Naive thymus-derived CD4-positive, alpha-beta T cell (primary cell): ENCODE measurements around the gene ADAMTSL1. TPM values are rescaled to one million over a fixed set of nuclear protein-coding genes. Genes with fewer than 3 reads are reported as not detected.

Experiments used
- ATAC-seq: fragments of 150-1000 bp; cut with Tn5 transposase; 2 replicates; pipeline ENCODE4 v1.10.0; 2021; ENCODE audit warnings: mild to moderate bottlenecking, moderate library complexity
- CTCF ChIA-PET: fragments of 350-600 bp; sonication (Branson Sonifier 250); formaldehyde crosslinking; loops from one replicate; lab custom pipeline; 2021; ENCODE audit warnings: antibody characterized with exemption; lab: Charles Lee
- POLR2A ChIA-PET: fragments of 350-600 bp; sonication (Branson Sonifier 250); formaldehyde crosslinking; loops from one replicate; lab custom pipeline; 2021; ENCODE audit warnings: antibody characterized with exemption, inconsistent platforms; lab: Charles Lee
- DNase-seq, 9 donors: peaks; one replicate each; pipeline versions ENCODE4 v3.0.0 to v3.0.0-alpha.2; 2020 to 2022; ENCODE audit warnings: mixed read lengths in 1 of 9
- H3K27ac ChIP-seq: one replicate; pipeline ENCODE4 v1.7.0; 2013; ENCODE audit warnings: mild to moderate bottlenecking, low read depth, low read length, moderate library complexity
- H3K27me3 ChIP-seq, 2 donors: one replicate each; pipeline ENCODE4 v1.7.0; 2013; ENCODE audit warnings: low read length in 2 of 2, mild to moderate bottlenecking in 2 of 2, moderate library complexity in 2 of 2; ENCODE audit not compliant: control insufficient read depth in 2 of 2, insufficient read depth in 2 of 2
- H3K36me3 ChIP-seq, 3 experiments: 1 replicate in 2 of 3; 2 replicates in 1 of 3; pipeline ENCODE4 v1.7.0; 2013; ENCODE audit warnings: low read length in 3 of 3, mild to moderate bottlenecking in 3 of 3, moderate library complexity in 1 of 3; ENCODE audit not compliant: insufficient read depth in 3 of 3, control insufficient read depth in 2 of 3
- H3K4me1 ChIP-seq, 2 donors: one replicate each; pipeline ENCODE4 v1.7.0; 2013; ENCODE audit warnings: low read length in 2 of 2, mild to moderate bottlenecking in 2 of 2, moderate library complexity in 1 of 2; ENCODE audit not compliant: control insufficient read depth in 2 of 2, insufficient read depth in 2 of 2
- H3K4me3 ChIP-seq: 2 replicates; pipeline ENCODE4 v1.7.0; 2013; ENCODE audit warnings: mild to moderate bottlenecking, low read length
- H3K9me3 ChIP-seq, 3 experiments: 1 replicate in 2 of 3; 2 replicates in 1 of 3; pipeline ENCODE4 v1.7.0; 2013; ENCODE audit warnings: low read length in 3 of 3; ENCODE audit not compliant: control insufficient read depth in 2 of 3
- H3K27ac Mint-ChIP-seq, 9 donors: one replicate each; pipeline ENCODE4 v1.8.0; 2020 to 2022; ENCODE audit warnings: mixed read lengths in 9 of 9, mild to moderate bottlenecking in 8 of 9, moderate library complexity in 5 of 9, inconsistent platforms in 2 of 9
- H3K27me3 Mint-ChIP-seq, 5 donors: one replicate each; pipeline ENCODE4 v1.8.0; 2021 to 2022; ENCODE audit warnings: mixed read lengths in 5 of 5, mild to moderate bottlenecking in 1 of 5
- H3K36me3 Mint-ChIP-seq, 5 donors: one replicate each; pipeline ENCODE4 v1.8.0; 2020 to 2022; ENCODE audit warnings: mixed read lengths in 5 of 5, mild to moderate bottlenecking in 3 of 5, inconsistent platforms in 1 of 5
- H3K4me1 Mint-ChIP-seq, 7 donors: one replicate each; pipeline ENCODE4 v1.8.0; 2020 to 2022; ENCODE audit warnings: mixed read lengths in 7 of 7, mild to moderate bottlenecking in 3 of 7, inconsistent platforms in 1 of 7
- H3K4me3 Mint-ChIP-seq, 10 donors: one replicate each; pipeline ENCODE4 v1.8.0; 2020 to 2022; ENCODE audit warnings: mild to moderate bottlenecking in 10 of 10, mixed read lengths in 10 of 10, moderate library complexity in 6 of 10, inconsistent platforms in 2 of 10
- H3K9me3 Mint-ChIP-seq, 11 donors: one replicate each; pipeline ENCODE4 v1.8.0; 2020 to 2022; ENCODE audit warnings: mixed read lengths in 11 of 11, mild to moderate bottlenecking in 4 of 11, inconsistent platforms in 1 of 11, moderate library complexity in 1 of 11
- intact Hi-C, 2 donors: fragments of 100-400 bp; cut with micrococcal nuclease; formaldehyde crosslinking; loops; one replicate each; pipeline ENCODE4 v1.15.1; 2023
- polyA plus RNA-seq, 2 donors: library from polyadenylated mRNA; unstranded; fragments of 300-500 nt; fragmentation: Illumina TruSeq; gene quantifications; one replicate each; pipeline ENCODE4 v1.2.3, GENCODE V29; 2021
- total RNA-seq, 6 experiments: library from RNA in 5 of 6; stranded (reverse) in 5 of 6; gene quantifications; 1 replicate in 5 of 6; 2 replicates in 1 of 6; pipeline ENCODE4 v1.2.3 and lab custom pipeline; 2021 to 2026

ADAMTSL1 gene
- total and polyA plus RNA-seq, 7 experiments from 2014 or later, result not detected

- H3K27ac Mint-ChIP-seq, result no peak overlapping the region
- H3K4me1 Mint-ChIP-seq, result no peaks in the 10 kb centered on the region
- no peak overlapping the region for H3K27ac ChIP-seq
- intact Hi-C loops, result no loop called here
- no peaks in the 10 kb centered on the region for H3K27me3 ChIP-seq
- H3K4me3 Mint-ChIP-seq, result no peak overlapping the region
- H3K4me3 ChIP-seq, result no peak overlapping the region
- no peaks in the 10 kb centered on the region for H3K4me1 ChIP-seq
- POLR2A ChIA-PET, result no interaction called here
- H3K36me3 Mint-ChIP-seq, result no peaks in the 10 kb centered on the region
- ATAC-seq (no peak), DNase-seq (no peak)
- peaks cover 0 to 7% (median 0%) of the 10 kb centered on the region in 11 donors for H3K9me3 Mint-ChIP-seq
- CTCF ChIA-PET, result no interaction called here
- H3K36me3 ChIP-seq, result no peaks in the 10 kb centered on the region
- peaks cover 3 to 25% (median 8%) of the 10 kb centered on the region in 5 donors for H3K27me3 Mint-ChIP-seq
- H3K9me3 ChIP-seq, result no peaks in the 10 kb centered on the region
Observed at GRCh38 chr9:18805386-18805785, 331.4 kb downstream of the ADAMTSL1 start.

- ATAC-seq (no peak), DNase-seq (no peak)
- Histone ChIP-seq H3K27ac (no peak overlapping the region), H3K4me1 (no peaks in the 10 kb centered on the region), H3K36me3 (no peaks in the 10 kb centered on the region), H3K9me3 (no peaks in the 10 kb centered on the region), H3K27me3 (no peaks in the 10 kb centered on the region), H3K4me3 (no peak overlapping the region)
- Mint-ChIP-seq H3K27me3 (peaks cover 3 to 25% (median 8%) of the 10 kb centered on the region in 5 donors), H3K9me3 (peaks cover 0 to 5% (median under 1%) of the 10 kb centered on the region in 11 donors), H3K4me3 (no peak overlapping the region), H3K4me1 (no peaks in the 10 kb centered on the region), H3K27ac (no peak overlapping the region), H3K36me3 (no peaks in the 10 kb centered on the region)
- POLR2A ChIA-PET, result no interaction called here
- intact Hi-C loops, result no loop called here
- CTCF ChIA-PET, result no interaction called here
Observed at GRCh38 chr9:18806232-18807080, 332.5 kb downstream of the ADAMTSL1 start.

GRCh38 chr9:18810581-18810980 lies 336.6 kb downstream of the ADAMTSL1 start:
- H3K27me3 Mint-ChIP-seq, result peaks cover 3 to 18% (median 9%) of the 10 kb centered on the region in 5 donors
- H3K36me3 Mint-ChIP-seq, result no peaks in the 10 kb centered on the region
- no peak overlapping the region for H3K27ac ChIP-seq
- ChIA-PET CTCF (interaction anchor here (0.7 kb wide), 1 partner anchor 347 kb away, joined by 3 read pairs; no protein-coding TSS in a partner anchor), POLR2A (no interaction called here)
- no peak overlapping the region for H3K4me3 ChIP-seq
- H3K9me3 ChIP-seq, result no peaks in the 10 kb centered on the region
- H3K36me3 ChIP-seq, result no peaks in the 10 kb centered on the region
- DNase-seq (no peak), ATAC-seq (no peak)
- H3K4me3 Mint-ChIP-seq, result no peak overlapping the region
- no peaks in the 10 kb centered on the region for H3K27me3 ChIP-seq
- intact Hi-C loops, result no loop called here
- no peaks in the 10 kb centered on the region for H3K4me1 ChIP-seq
- H3K27ac Mint-ChIP-seq, result no peak overlapping the region
- H3K4me1 Mint-ChIP-seq, result no peaks in the 10 kb centered on the region
- H3K9me3 Mint-ChIP-seq, result peaks cover 0 to 4% (median 0%) of the 10 kb centered on the region in 11 donors

GRCh38 chr9:18811171-18811570 lies 337.2 kb downstream of the ADAMTSL1 start:
- no peaks in the 10 kb centered on the region for H3K36me3 Mint-ChIP-seq
- H3K27me3 ChIP-seq, result no peaks in the 10 kb centered on the region
- H3K27ac Mint-ChIP-seq, result no peak overlapping the region
- DNase-seq (no peak), ATAC-seq (no peak)
- no peaks in the 10 kb centered on the region for H3K4me1 Mint-ChIP-seq
- intact Hi-C loops, result no loop called here
- H3K9me3 Mint-ChIP-seq, result peaks cover 0 to 8% (median 0%) of the 10 kb centered on the region in 11 donors
- peaks cover 3 to 18% (median 9%) of the 10 kb centered on the region in 5 donors for H3K27me3 Mint-ChIP-seq
- no peak overlapping the region for H3K27ac ChIP-seq
- no peaks in the 10 kb centered on the region for H3K36me3 ChIP-seq
- ChIA-PET POLR2A (no interaction called here), CTCF (interaction anchor here (0.7 kb wide), 1 partner anchor 347 kb away, joined by 3 read pairs; no protein-coding TSS in a partner anchor)
- no peaks in the 10 kb centered on the region for H3K4me1 ChIP-seq
- H3K9me3 ChIP-seq, result no peaks in the 10 kb centered on the region
- no peak overlapping the region for H3K4me3 Mint-ChIP-seq
- H3K4me3 ChIP-seq, result no peak overlapping the region

- ChIA-PET CTCF (no interaction called here), POLR2A (no interaction called here)
- Mint-ChIP-seq H3K36me3 (no peaks in the 10 kb centered on the region), H3K4me1 (peaks cover 0 to 8% (median 0%) of the 10 kb centered on the region in 7 donors), H3K4me3 (no peak overlapping the region), H3K27me3 (peaks cover 0 to 13% (median 4%) of the 10 kb centered on the region in 5 donors), H3K9me3 (peaks cover 0 to 4% (median 0%) of the 10 kb centered on the region in 11 donors), H3K27ac (no peak overlapping the region)
- Histone ChIP-seq H3K27ac (no peak overlapping the region), H3K4me1 (no peaks in the 10 kb centered on the region), H3K9me3 (no peaks in the 10 kb centered on the region), H3K27me3 (no peaks in the 10 kb centered on the region), H3K4me3 (no peak overlapping the region), H3K36me3 (no peaks in the 10 kb centered on the region)
- intact Hi-C loops, result no loop called here
- ATAC-seq (no peak), DNase-seq (no peak)
Observed at GRCh38 chr9:18819418-18819817, 345.5 kb downstream of the ADAMTSL1 start.

GRCh38 chr9:18820566-18821095 lies 346.7 kb downstream of the ADAMTSL1 start:
- no peak overlapping the region for H3K27ac Mint-ChIP-seq
- ATAC-seq (no peak), DNase-seq (no peak)
- no peak overlapping the region for H3K4me3 ChIP-seq
- H3K27ac ChIP-seq, result no peak overlapping the region
- peaks cover 2 to 16% (median 6%) of the 10 kb centered on the region in 7 donors for H3K4me1 Mint-ChIP-seq
- no peaks in the 10 kb centered on the region for H3K36me3 ChIP-seq
- POLR2A ChIA-PET, result no interaction called here
- peaks cover 0 to 4% (median 0%) of the 10 kb centered on the region in 5 donors for H3K27me3 Mint-ChIP-seq
- H3K36me3 Mint-ChIP-seq, result no peaks in the 10 kb centered on the region
- no peak overlapping the region for H3K4me3 Mint-ChIP-seq
- no peaks in the 10 kb centered on the region for H3K27me3 ChIP-seq
- H3K9me3 ChIP-seq, result no peaks in the 10 kb centered on the region
- CTCF ChIA-PET, result no interaction called here
- intact Hi-C loops, result no loop called here
- peaks cover 0 to 3% of the 10 kb centered on the region in 2 donors for H3K4me1 ChIP-seq
- H3K9me3 Mint-ChIP-seq, result peaks cover 0 to 4% (median 0%) of the 10 kb centered on the region in 11 donors
